Measurements from ENCODE around the gene PHLDA1.

The PHLDA1 gene

DNA sequence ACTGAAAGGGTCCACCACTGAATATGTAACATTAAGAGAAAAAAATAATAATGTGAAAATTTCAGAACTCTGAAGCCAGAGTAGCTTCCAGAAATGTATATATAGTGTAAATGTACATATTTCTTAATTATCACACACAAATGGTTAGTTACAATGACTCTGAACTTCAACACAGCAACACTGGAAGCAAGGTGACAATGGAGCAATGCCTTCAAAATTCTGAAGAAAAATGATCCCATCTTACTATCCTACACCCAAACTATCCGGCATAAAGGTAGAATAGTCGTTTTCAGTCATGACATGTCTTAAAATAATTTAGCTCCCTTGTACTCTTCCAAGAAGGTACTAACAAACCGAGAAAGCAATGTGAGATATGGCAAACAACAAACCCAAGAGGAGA is 41.0 kb upstream of the PHLDA1 start:
- no peak for DNase-seq (ENCODE audit: low spot score)
- TF ChIP-seq, protein P1, sequence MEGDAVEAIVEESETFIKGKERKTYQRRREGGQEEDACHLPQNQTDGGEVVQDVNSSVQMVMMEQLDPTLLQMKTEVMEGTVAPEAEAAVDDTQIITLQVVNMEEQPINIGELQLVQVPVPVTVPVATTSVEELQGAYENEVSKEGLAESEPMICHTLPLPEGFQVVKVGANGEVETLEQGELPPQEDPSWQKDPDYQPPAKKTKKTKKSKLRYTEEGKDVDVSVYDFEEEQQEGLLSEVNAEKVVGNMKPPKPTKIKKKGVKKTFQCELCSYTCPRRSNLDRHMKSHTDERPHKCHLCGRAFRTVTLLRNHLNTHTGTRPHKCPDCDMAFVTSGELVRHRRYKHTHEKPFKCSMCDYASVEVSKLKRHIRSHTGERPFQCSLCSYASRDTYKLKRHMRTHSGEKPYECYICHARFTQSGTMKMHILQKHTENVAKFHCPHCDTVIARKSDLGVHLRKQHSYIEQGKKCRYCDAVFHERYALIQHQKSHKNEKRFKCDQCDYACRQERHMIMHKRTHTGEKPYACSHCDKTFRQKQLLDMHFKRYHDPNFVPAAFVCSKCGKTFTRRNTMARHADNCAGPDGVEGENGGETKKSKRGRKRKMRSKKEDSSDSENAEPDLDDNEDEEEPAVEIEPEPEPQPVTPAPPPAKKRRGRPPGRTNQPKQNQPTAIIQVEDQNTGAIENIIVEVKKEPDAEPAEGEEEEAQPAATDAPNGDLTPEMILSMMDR (IDR thresholded peaks at IDR 0.05; ENCODE audit: extremely low read depth, missing control alignments), result no peak

DNA sequence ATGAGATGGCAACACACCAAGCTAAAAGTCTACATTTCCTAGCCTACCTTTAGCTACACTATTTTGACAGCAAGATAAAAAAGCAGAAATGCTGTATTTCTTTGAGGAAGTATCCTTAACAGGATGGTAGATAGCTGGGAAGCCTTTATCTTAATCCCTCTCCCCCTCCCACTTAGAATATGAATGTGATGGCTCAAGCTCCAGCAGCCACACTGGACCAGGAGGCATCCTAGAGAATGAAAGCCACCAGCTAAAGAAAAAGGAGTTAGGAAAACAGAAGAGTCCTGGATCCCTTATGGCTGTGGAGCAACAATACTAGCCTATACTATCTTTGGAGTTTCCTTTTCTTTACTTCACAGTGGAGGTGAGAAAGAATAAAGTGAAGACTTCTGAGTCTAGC is 37.8 kb upstream of the PHLDA1 start:
- no peak for DNase-seq (ENCODE audit: low spot score)
- TF ChIP-seq, protein P1 (IDR thresholded peaks at IDR 0.05; ENCODE audit: extremely low read depth, missing control alignments), result no peak

DNA sequence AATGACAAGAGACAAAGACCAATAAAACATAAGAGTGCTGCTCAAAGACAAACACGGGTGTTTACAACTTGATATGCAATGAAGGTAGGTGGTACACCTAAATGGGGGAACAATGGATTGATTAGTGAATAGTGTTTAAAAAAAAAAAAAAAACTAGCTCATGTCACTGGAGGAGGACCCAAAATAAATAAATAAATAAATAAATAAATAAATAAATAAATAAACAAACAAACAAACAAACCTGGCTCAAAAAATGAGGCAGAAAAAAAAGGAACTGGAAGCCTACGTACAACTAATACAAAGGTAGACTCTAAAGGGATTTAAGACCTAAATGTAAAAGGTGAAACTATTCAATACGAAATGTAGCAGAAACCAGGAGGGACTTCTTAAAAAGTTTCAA is 34.3 kb upstream of the PHLDA1 start:
- TF ChIP-seq, protein P1 (IDR thresholded peaks at IDR 0.05; ENCODE audit: extremely low read depth, missing control alignments), result no peak
- DNase-seq (ENCODE audit: low spot score), result no peak

DNA sequence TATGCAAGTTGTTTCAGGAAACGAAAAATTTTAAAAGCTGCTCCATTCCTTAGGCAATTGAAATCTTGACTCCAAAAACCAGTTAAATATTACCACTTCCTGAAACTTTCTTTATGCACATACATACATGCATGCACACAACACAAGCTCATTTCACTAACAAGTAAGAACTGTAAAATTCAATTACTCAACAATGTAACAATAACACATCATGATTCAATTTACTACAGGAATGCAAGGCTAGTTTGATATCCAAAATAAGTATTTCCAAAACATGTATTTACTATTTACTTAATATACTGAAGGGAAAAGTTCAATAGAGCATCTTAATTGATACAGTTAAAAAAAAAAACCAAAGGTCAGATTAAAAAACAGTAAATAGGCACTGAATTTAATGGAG is 33.3 kb upstream of the PHLDA1 start:
- TF ChIP-seq, protein P1 (IDR thresholded peaks at IDR 0.05; ENCODE audit: extremely low read depth, missing control alignments), result no peak
- no peak for DNase-seq (ENCODE audit: low spot score)

DNA sequence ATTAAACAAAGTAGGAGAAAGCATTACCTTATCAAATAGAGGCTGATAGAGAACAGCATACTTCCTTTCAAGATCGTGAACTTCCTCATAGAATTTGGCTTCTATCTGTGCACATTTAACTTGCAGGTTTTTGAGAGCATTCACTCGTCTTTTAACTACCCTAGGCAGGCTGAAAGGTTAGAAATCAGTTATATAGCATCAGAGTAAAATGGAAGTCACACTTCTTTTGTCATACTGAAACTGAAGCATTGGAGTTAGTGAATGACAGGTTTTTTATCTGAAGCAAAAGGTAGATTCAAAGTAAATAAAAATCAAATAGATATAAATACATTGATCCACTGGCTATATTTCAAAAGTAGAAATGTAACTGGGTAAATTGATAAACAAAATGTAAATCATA is 28.5 kb upstream of the PHLDA1 start:
- TF ChIP-seq, protein P1 (IDR thresholded peaks at IDR 0.05; ENCODE audit: extremely low read depth, missing control alignments), result no peak
- DNase-seq (ENCODE audit: low spot score), result no peak

DNA sequence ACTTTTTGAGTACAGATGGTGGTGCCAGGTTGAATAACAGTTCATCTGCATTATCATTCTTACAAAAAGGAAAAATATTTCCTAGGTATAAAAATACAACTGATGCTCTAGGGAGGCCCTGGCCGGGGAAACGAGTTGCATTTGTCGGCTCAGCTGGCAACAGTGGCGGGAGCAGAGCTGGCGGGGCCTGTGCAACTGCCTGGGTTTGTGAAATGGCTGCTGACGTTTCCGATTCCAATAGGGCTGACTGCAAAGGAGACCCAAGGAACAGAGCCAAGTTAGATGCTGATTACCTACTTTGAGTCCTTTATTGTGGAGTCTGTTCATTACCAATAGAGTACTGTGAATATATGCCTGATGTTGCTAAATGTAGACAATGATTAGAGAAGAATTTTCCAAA is 25.8 kb upstream of the PHLDA1 start:
- no peak for DNase-seq (ENCODE audit: low spot score)
- TF ChIP-seq, protein P1 (IDR thresholded peaks at IDR 0.05; ENCODE audit: extremely low read depth, missing control alignments), result no peak

DNA sequence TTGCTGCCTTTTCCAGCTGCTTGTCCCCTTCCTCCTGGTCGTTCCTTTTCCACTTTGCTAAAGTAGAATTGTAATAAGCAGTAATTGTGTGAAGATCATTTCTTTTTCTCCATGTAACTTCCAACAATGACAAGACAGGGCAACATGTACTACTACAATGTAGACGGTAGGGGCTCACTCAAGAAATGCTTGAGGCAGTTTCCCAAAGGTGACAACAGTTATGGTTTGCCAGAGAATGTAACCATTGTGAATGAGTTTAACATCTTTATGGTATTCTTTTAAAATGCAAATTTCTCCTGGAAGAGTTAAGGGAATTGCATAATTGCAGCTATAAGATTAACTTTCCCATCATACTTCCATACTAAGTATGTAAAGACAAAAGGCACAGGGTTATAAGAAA is 23.8 kb upstream of the PHLDA1 start:
- TF ChIP-seq, protein P1 (IDR thresholded peaks at IDR 0.05; ENCODE audit: extremely low read depth, missing control alignments), result no peak
- no peak for DNase-seq (ENCODE audit: low spot score)
